ENCODE data around the gene SCNN1B.

SCNN1B gene

GRCh38 chr16:23324727-23325126 is 22.6 kb downstream of the SCNN1B start:
- no peak overlapping the region for H3K4me3 ChIP-seq (ENCODE audit: low read depth in 1 of 2, low read length in 2 of 2)
- no peaks in the 10 kb centered on the region for H3K27me3 ChIP-seq (ENCODE audit: control insufficient read depth in 1 of 2, insufficient read depth in 2 of 2, low read length in 2 of 2)
- H3K4me1 ChIP-seq (ENCODE audit: insufficient read depth, low read length): peaks cover 16% of the 10 kb centered on the region
- no peak overlapping the region for H3K9ac ChIP-seq (ENCODE audit: low read length)
- H3K36me3 ChIP-seq (ENCODE audit: insufficient read depth, low read length): no peaks in the 10 kb centered on the region
- no peak overlapping the region for H3K27ac ChIP-seq (ENCODE audit: low read depth, low read length)
- H3K9me3 ChIP-seq (ENCODE audit: low read length): no peaks in the 10 kb centered on the region

GRCh38 chr16:23327836-23328235 is 25.7 kb downstream of the SCNN1B start:
- Histone ChIP-seq H3K27me3 (ENCODE audit: control insufficient read depth in 1 of 2, insufficient read depth in 2 of 2, low read length in 2 of 2) (no peaks in the 10 kb centered on the region), H3K9me3 (ENCODE audit: low read length) (no peaks in the 10 kb centered on the region), H3K36me3 (ENCODE audit: insufficient read depth, low read length) (no peaks in the 10 kb centered on the region), H3K27ac (ENCODE audit: low read depth, low read length) (no peak overlapping the region), H3K4me3 (ENCODE audit: low read depth in 1 of 2, low read length in 2 of 2) (no peak overlapping the region), H3K4me1 (ENCODE audit: insufficient read depth, low read length) (peaks cover 16% of the 10 kb centered on the region), H3K9ac (ENCODE audit: low read length) (no peak overlapping the region)

- Histone ChIP-seq H3K27me3 (ENCODE audit: control insufficient read depth in 1 of 2, insufficient read depth in 2 of 2, low read length in 2 of 2) (no peaks in the 10 kb centered on the region), H3K9ac (ENCODE audit: low read length) (no peak overlapping the region), H3K9me3 (ENCODE audit: low read length) (no peaks in the 10 kb centered on the region), H3K36me3 (ENCODE audit: insufficient read depth, low read length) (no peaks in the 10 kb centered on the region), H3K4me1 (ENCODE audit: insufficient read depth, low read length) (no peaks in the 10 kb centered on the region), H3K4me3 (ENCODE audit: low read depth in 1 of 2, low read length in 2 of 2) (no peak overlapping the region), H3K27ac (ENCODE audit: low read depth, low read length) (no peak overlapping the region)
These were observed 28.1 kb downstream of the SCNN1B start for GRCh38 chr16:23330161-23330560.

GRCh38 chr16:23330583-23331249 is 28.6 kb downstream of the SCNN1B start:
- H3K4me3 ChIP-seq (ENCODE audit: low read depth in 1 of 2, low read length in 2 of 2): no peak overlapping the region
- H3K9ac ChIP-seq (ENCODE audit: low read length): no peak overlapping the region
- no peaks in the 10 kb centered on the region for H3K27me3 ChIP-seq (ENCODE audit: control insufficient read depth in 1 of 2, insufficient read depth in 2 of 2, low read length in 2 of 2)
- no peaks in the 10 kb centered on the region for H3K36me3 ChIP-seq (ENCODE audit: insufficient read depth, low read length)
- H3K4me1 ChIP-seq (ENCODE audit: insufficient read depth, low read length): no peaks in the 10 kb centered on the region
- H3K9me3 ChIP-seq (ENCODE audit: low read length): no peaks in the 10 kb centered on the region
- no peak overlapping the region for H3K27ac ChIP-seq (ENCODE audit: low read depth, low read length)

- H3K27ac ChIP-seq (ENCODE audit: low read depth, low read length): no peak overlapping the region
- H3K4me1 ChIP-seq (ENCODE audit: insufficient read depth, low read length): no peaks in the 10 kb centered on the region
- H3K27me3 ChIP-seq (ENCODE audit: control insufficient read depth in 1 of 2, insufficient read depth in 2 of 2, low read length in 2 of 2): no peaks in the 10 kb centered on the region
- no peaks in the 10 kb centered on the region for H3K36me3 ChIP-seq (ENCODE audit: insufficient read depth, low read length)
- H3K9me3 ChIP-seq (ENCODE audit: low read length): no peaks in the 10 kb centered on the region
- no peak overlapping the region for H3K4me3 ChIP-seq (ENCODE audit: low read depth in 1 of 2, low read length in 2 of 2)
- no peak overlapping the region for H3K9ac ChIP-seq (ENCODE audit: low read length)
These were observed 31.0 kb downstream of the SCNN1B start for GRCh38 chr16:23333034-23333579.

GRCh38 chr16:23333831-23334456 is 31.8 kb downstream of the SCNN1B start:
- no peak overlapping the region for H3K27ac ChIP-seq (ENCODE audit: low read depth, low read length)

GRCh38 chr16:23334457-23334853 is 32.4 kb downstream of the SCNN1B start:
- no peaks in the 10 kb centered on the region for H3K27me3 ChIP-seq (ENCODE audit: control insufficient read depth in 1 of 2, insufficient read depth in 2 of 2, low read length in 2 of 2)
- H3K9me3 ChIP-seq (ENCODE audit: low read length): no peaks in the 10 kb centered on the region
- no peaks in the 10 kb centered on the region for H3K36me3 ChIP-seq (ENCODE audit: insufficient read depth, low read length)
- no peak overlapping the region for H3K27ac ChIP-seq (ENCODE audit: low read depth, low read length)
- H3K9ac ChIP-seq (ENCODE audit: low read length): no peak overlapping the region
- no peaks in the 10 kb centered on the region for H3K4me1 ChIP-seq (ENCODE audit: insufficient read depth, low read length)
- H3K4me3 ChIP-seq (ENCODE audit: low read depth in 1 of 2, low read length in 2 of 2): no peak overlapping the region

More at GRCh38 chr16:23333831-23334456, 31.8 kb downstream of the SCNN1B start:
- no peak overlapping the region for H3K9ac ChIP-seq (ENCODE audit: low read length)
- no peaks in the 10 kb centered on the region for H3K27me3 ChIP-seq (ENCODE audit: control insufficient read depth in 1 of 2, insufficient read depth in 2 of 2, low read length in 2 of 2)
- H3K9me3 ChIP-seq (ENCODE audit: low read length): no peaks in the 10 kb centered on the region
- H3K36me3 ChIP-seq (ENCODE audit: insufficient read depth, low read length): no peaks in the 10 kb centered on the region
- H3K4me3 ChIP-seq (ENCODE audit: low read depth in 1 of 2, low read length in 2 of 2): no peak overlapping the region
- H3K4me1 ChIP-seq (ENCODE audit: insufficient read depth, low read length): no peaks in the 10 kb centered on the region

GRCh38 chr16:23334950-23335349 is 32.8 kb downstream of the SCNN1B start:
- H3K4me3 ChIP-seq (ENCODE audit: low read depth in 1 of 2, low read length in 2 of 2): no peak overlapping the region
- no peak overlapping the region for H3K9ac ChIP-seq (ENCODE audit: low read length)
- H3K27ac ChIP-seq (ENCODE audit: low read depth, low read length): no peak overlapping the region
- no peaks in the 10 kb centered on the region for H3K9me3 ChIP-seq (ENCODE audit: low read length)
- no peaks in the 10 kb centered on the region for H3K27me3 ChIP-seq (ENCODE audit: control insufficient read depth in 1 of 2, insufficient read depth in 2 of 2, low read length in 2 of 2)
- no peaks in the 10 kb centered on the region for H3K36me3 ChIP-seq (ENCODE audit: insufficient read depth, low read length)
- no peaks in the 10 kb centered on the region for H3K4me1 ChIP-seq (ENCODE audit: insufficient read depth, low read length)

GRCh38 chr16:23337836-23338550 is 35.9 kb downstream of the SCNN1B start:
- no peak overlapping the region for H3K4me3 ChIP-seq (ENCODE audit: low read depth in 1 of 2, low read length in 2 of 2)
- H3K9me3 ChIP-seq (ENCODE audit: low read length): no peaks in the 10 kb centered on the region
- no peak overlapping the region for H3K27ac ChIP-seq (ENCODE audit: low read depth, low read length)
- H3K36me3 ChIP-seq (ENCODE audit: insufficient read depth, low read length): no peaks in the 10 kb centered on the region
- peaks cover 10% of the 10 kb centered on the region for H3K4me1 ChIP-seq (ENCODE audit: insufficient read depth, low read length)
- no peak overlapping the region for H3K9ac ChIP-seq (ENCODE audit: low read length)
- no peaks in the 10 kb centered on the region for H3K27me3 ChIP-seq (ENCODE audit: control insufficient read depth in 1 of 2, insufficient read depth in 2 of 2, low read length in 2 of 2)

- Histone ChIP-seq H3K27me3 (ENCODE audit: control insufficient read depth in 1 of 2, insufficient read depth in 2 of 2, low read length in 2 of 2) (no peaks in the 10 kb centered on the region), H3K4me3 (ENCODE audit: low read depth in 1 of 2, low read length in 2 of 2) (no peak overlapping the region), H3K4me1 (ENCODE audit: insufficient read depth, low read length) (peaks cover 18% of the 10 kb centered on the region), H3K36me3 (ENCODE audit: insufficient read depth, low read length) (no peaks in the 10 kb centered on the region), H3K9ac (ENCODE audit: low read length) (no peak overlapping the region), H3K9me3 (ENCODE audit: low read length) (no peaks in the 10 kb centered on the region), H3K27ac (ENCODE audit: low read depth, low read length) (no peak overlapping the region)
These were observed 37.7 kb downstream of the SCNN1B start for GRCh38 chr16:23339787-23340186.

- H3K27ac ChIP-seq (ENCODE audit: low read depth, low read length): no peak overlapping the region
- no peaks in the 10 kb centered on the region for H3K36me3 ChIP-seq (ENCODE audit: insufficient read depth, low read length)
- H3K4me3 ChIP-seq (ENCODE audit: low read depth in 1 of 2, low read length in 2 of 2): no peak overlapping the region
- H3K27me3 ChIP-seq (ENCODE audit: control insufficient read depth in 1 of 2, insufficient read depth in 2 of 2, low read length in 2 of 2): no peaks in the 10 kb centered on the region
- H3K9me3 ChIP-seq (ENCODE audit: low read length): no peaks in the 10 kb centered on the region
- H3K9ac ChIP-seq (ENCODE audit: low read length): no peak overlapping the region
- peaks cover 18% of the 10 kb centered on the region for H3K4me1 ChIP-seq (ENCODE audit: insufficient read depth, low read length)
These were observed 40.1 kb downstream of the SCNN1B start for GRCh38 chr16:23342083-23342640.

Measured in muscle layer of colon (tissue), 2 donors.